DOHH2 (cell line): Measurements from ENCODE around the gene MRPL43.

Source experiments
- CTCF ChIP-seq: fragments of 200-600 bp; sonication (generic); IDR thresholded peaks from one replicate; pipeline ENCODE4 v1.5.1; 2014; ENCODE audit warnings: antibody characterized with exemption, mild to moderate bottlenecking, low read depth, low read length; ENCODE audit not compliant: poor library complexity, severe bottlenecking
- EZH2phosphoT487 ChIP-seq: fragments of 200-600 bp; sonication (generic); IDR thresholded peaks from 2 replicates; pipeline ENCODE4 v1.6.1; 2017; ENCODE audit warnings: borderline replicate concordance, mild to moderate bottlenecking, antibody characterized with exemption, low read length, moderate library complexity, mixed read lengths

- no peak for TF ChIP-seq CTCF
- TF ChIP-seq EZH2phosphoT487: no peak
Observed at GRCh38 chr10:100984672-100985177, 2.6 kb downstream of the MRPL43 start.
